HG02678 (cell line): Measurements from ENCODE around the gene GLP1R.

ENCODE experiments used
- ATAC-seq: cut with Tn5 transposase; IDR thresholded peaks from one replicate; pipeline ENCODE4 v1.9.1; 2021; ENCODE audit warnings: mild to moderate bottlenecking, moderate library complexity; ENCODE audit not compliant: unreplicated experiment

Gene GLP1R

GRCh38 chr6:39048481-39049399 lies at the start of gene GLP1R:
Gene GLP1R, plus strand, starts transcription at chr6:39048781. Its CDS starts 60 bp downstream, at chr6:39048841.
- no peak for ATAC-seq

- no peak for ATAC-seq
These were observed 45.5 kb upstream of the GLP1R start for GRCh38 chr6:39003072-39003471.

- no peak for ATAC-seq
These were observed 45.1 kb upstream of the GLP1R start for GRCh38 chr6:39003492-39003891.

GRCh38 chr6:39004801-39005200 lies 43.8 kb upstream of the GLP1R start:
- ATAC-seq: no peak

- ATAC-seq: no peak
These were observed 42.8 kb upstream of the GLP1R start for GRCh38 chr6:39005774-39006173.

- ATAC-seq: no peak
These were observed 41.0 kb upstream of the GLP1R start for GRCh38 chr6:39007575-39007974.

- ATAC-seq: no peak
These were observed 39.8 kb upstream of the GLP1R start for GRCh38 chr6:39008737-39009136.

GRCh38 chr6:39009476-39009875 lies 39.1 kb upstream of the GLP1R start:
- no peak for ATAC-seq

GRCh38 chr6:39016839-39017546 lies 31.6 kb upstream of the GLP1R start:
- no peak for ATAC-seq

GRCh38 chr6:39017547-39017880 lies 31.1 kb upstream of the GLP1R start:
- ATAC-seq: no peak

- ATAC-seq: no peak
These were observed 30.5 kb upstream of the GLP1R start for GRCh38 chr6:39018103-39018502.

GRCh38 chr6:39020136-39020535 lies 28.4 kb upstream of the GLP1R start:
- ATAC-seq: no peak

- ATAC-seq: no peak
These were observed 27.5 kb upstream of the GLP1R start for GRCh38 chr6:39021041-39021440.

GRCh38 chr6:39021779-39022178 lies 26.8 kb upstream of the GLP1R start:
- no peak for ATAC-seq

- no peak for ATAC-seq
These were observed 22.4 kb upstream of the GLP1R start for GRCh38 chr6:39026175-39026574.

GRCh38 chr6:39029156-39030011 lies 19.2 kb upstream of the GLP1R start:
- ATAC-seq: peak; percentile 60

- ATAC-seq: no peak
These were observed 12.9 kb upstream of the GLP1R start for GRCh38 chr6:39035681-39036080.

GRCh38 chr6:39037082-39037508 lies 11.5 kb upstream of the GLP1R start:
- no peak for ATAC-seq

GRCh38 chr6:39037707-39038106 lies 10.9 kb upstream of the GLP1R start:
- ATAC-seq: no peak

GRCh38 chr6:39040080-39040673 lies 8.4 kb upstream of the GLP1R start:
- ATAC-seq: no peak

GRCh38 chr6:39041072-39041471 lies 7.5 kb upstream of the GLP1R start:
- ATAC-seq: no peak
